Keratinocyte (primary cell): ENCODE data around the gene BRPF3. TPM values are rescaled to one million over a fixed set of nuclear protein-coding genes. Genes with fewer than 3 reads are reported as not detected.

ENCODE experiments used
- DNase-seq: peaks from one replicate; pipeline ENCODE4 v3.0.0-alpha.2; 2011; ENCODE audit warnings: low read depth, missing footprints, low spot score
- FAIRE-seq: peaks from 2 replicates; lab custom pipeline; 2011; peaks lifted over from hg19 to GRCh38; lab: Jason Lieb, UNC
- H2AFZ ChIP-seq: 2 replicates; pipeline ENCODE4 v1.6.0; 2012; ENCODE audit warnings: low read length, control low read depth, inconsistent platforms; ENCODE audit not compliant: control insufficient read depth
- H3K27ac ChIP-seq: 2 replicates; pipeline ENCODE4 v1.5.1; 2011; ENCODE audit warnings: low read length; ENCODE audit not compliant: control insufficient read depth, insufficient read depth
- H3K27me3 ChIP-seq: 3 replicates; pipeline ENCODE4 v1.6.0; 2011; ENCODE audit warnings: low read length; ENCODE audit not compliant: control insufficient read depth, insufficient read depth; ENCODE audit errors: extremely low read depth
- H3K36me3 ChIP-seq, 2 experiments: 2 replicates in 1 of 2; 3 replicates in 1 of 2; pipeline ENCODE4 v1.5.1; 2011; ENCODE audit warnings: low read length in 2 of 2, mild to moderate bottlenecking in 1 of 2; ENCODE audit not compliant: control insufficient read depth in 2 of 2, insufficient read depth in 2 of 2; ENCODE audit errors: extremely low read depth in 1 of 2
- H3K4me1 ChIP-seq: 3 replicates; pipeline ENCODE4 v1.5.1; 2011; ENCODE audit warnings: low read length; ENCODE audit not compliant: control insufficient read depth, insufficient read depth; ENCODE audit errors: extremely low read depth
- H3K4me2 ChIP-seq: 3 replicates; pipeline ENCODE4 v1.6.0; 2011; ENCODE audit warnings: low read depth, low read length; ENCODE audit not compliant: control insufficient read depth, insufficient read depth; ENCODE audit errors: extremely low read depth
- H3K4me3 ChIP-seq, 3 experiments: fragments of 200-600 bp in 1 of 3; sonication (generic) in 1 of 3; 2 replicates in 2 of 3; 3 replicates in 1 of 3; pipeline ENCODE4 v1.5.1; 2011 to 2016; ENCODE audit warnings: low read length in 3 of 3, mild to moderate bottlenecking in 3 of 3, control low read depth in 2 of 3, inconsistent platforms in 1 of 3, low read depth in 1 of 3, mixed read lengths in 1 of 3, mixed run types in 1 of 3, moderate library complexity in 1 of 3; ENCODE audit not compliant: control insufficient read depth in 2 of 3, insufficient read depth in 2 of 3; ENCODE audit errors: extremely low read depth in 1 of 3
- H3K79me2 ChIP-seq: 2 replicates; pipeline ENCODE4 v1.6.0; 2012; ENCODE audit warnings: low read length; ENCODE audit not compliant: control insufficient read depth, insufficient read depth
- H3K9ac ChIP-seq: 3 replicates; pipeline ENCODE4 v1.6.0; 2011; ENCODE audit warnings: low read length; ENCODE audit not compliant: control insufficient read depth, insufficient read depth; ENCODE audit errors: extremely low read depth
- H3K9me1 ChIP-seq: 3 replicates; pipeline ENCODE4 v1.6.0; 2011; ENCODE audit warnings: low read length; ENCODE audit not compliant: control insufficient read depth, insufficient read depth; ENCODE audit errors: extremely low read depth
- H3K9me3 ChIP-seq: 2 replicates; pipeline ENCODE4 v1.5.1; 2012; ENCODE audit warnings: low read depth, low read length; ENCODE audit not compliant: control insufficient read depth
- H4K20me1 ChIP-seq: 3 replicates; pipeline ENCODE4 v1.6.0; 2011; ENCODE audit warnings: low read length; ENCODE audit not compliant: control insufficient read depth, insufficient read depth; ENCODE audit errors: extremely low read depth
- EZH2 ChIP-seq: IDR thresholded peaks from one replicate; pipeline ENCODE4 v1.6.1; 2012; ENCODE audit warnings: inconsistent platforms, mild to moderate bottlenecking, low read length, moderate library complexity
- dilution Hi-C: fragments of 300-500 bp; cut with MboI; formaldehyde crosslinking; loops from one replicate; pipeline ENCODE4 v1.7.0; 2020; ENCODE audit warnings: low sequenced_read_pairs; ENCODE audit not compliant: extremely low pct_ligation_motif_present
- polyA plus RNA-seq, 5 experiments: library from polyadenylated mRNA; depleted of rRNA in 3 of 5; stranded (reverse) in 3 of 5; stranded (forward) in 1 of 5; unstranded in 1 of 5; fragments of >200 nt; gene quantifications; 1 replicate in 1 of 5; 2 replicates in 3 of 5; 3 replicates in 1 of 5; pipeline versions ENCODE4 v1.2.1 to v1.2.3, GENCODE V29; 2011 to 2012; ENCODE audit warnings: missing spikeins in 2 of 5, low read depth in 1 of 5, low replicate concordance in 1 of 5
- TF ChIP-seq, protein P1 (sequence below), 3 experiments: IDR thresholded peaks in 1 of 3; conservative IDR thresholded peaks in 1 of 3; optimal IDR thresholded peaks in 1 of 3; 2 replicates in 2 of 3; 3 replicates in 1 of 3; pipeline versions ENCODE3 to v1.5.1; 2011; ENCODE audit warnings: low read length in 3 of 3, mild to moderate bottlenecking in 3 of 3, moderate library complexity in 2 of 3, control low read depth in 1 of 3, inconsistent platforms in 1 of 3; ENCODE audit not compliant: insufficient read depth in 2 of 3; ENCODE audit errors: extremely low read depth in 1 of 3

Gene BRPF3
- polyA plus RNA-seq, 1 donor (not counting 4 experiments of a cell fraction or from before 2014, with no cell fraction given) = 4.8 TPM

DNA sequence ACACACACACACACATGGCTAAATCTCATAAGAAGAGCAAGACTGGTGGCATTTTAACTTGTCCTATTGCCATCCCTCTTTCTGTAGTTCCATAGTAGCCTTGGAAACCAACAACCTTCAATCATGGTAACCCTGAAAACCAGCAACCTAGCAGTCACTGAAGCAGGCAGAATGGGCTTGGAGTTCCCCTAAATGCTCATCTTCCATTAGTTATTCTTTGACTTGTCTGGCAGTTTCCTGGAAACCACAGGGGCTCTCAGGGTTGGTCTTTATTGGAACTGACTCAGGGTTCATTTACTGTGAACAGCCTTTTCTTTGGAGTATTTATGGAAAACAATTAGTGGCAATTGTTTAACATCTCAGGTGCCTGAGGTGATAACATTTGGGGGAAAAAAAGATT, 19.4 kb upstream of the BRPF3 start:
- no peak for FAIRE-seq
- dilution Hi-C loops = no loop called here
- no peak overlapping the region for H3K27ac ChIP-seq

DNA sequence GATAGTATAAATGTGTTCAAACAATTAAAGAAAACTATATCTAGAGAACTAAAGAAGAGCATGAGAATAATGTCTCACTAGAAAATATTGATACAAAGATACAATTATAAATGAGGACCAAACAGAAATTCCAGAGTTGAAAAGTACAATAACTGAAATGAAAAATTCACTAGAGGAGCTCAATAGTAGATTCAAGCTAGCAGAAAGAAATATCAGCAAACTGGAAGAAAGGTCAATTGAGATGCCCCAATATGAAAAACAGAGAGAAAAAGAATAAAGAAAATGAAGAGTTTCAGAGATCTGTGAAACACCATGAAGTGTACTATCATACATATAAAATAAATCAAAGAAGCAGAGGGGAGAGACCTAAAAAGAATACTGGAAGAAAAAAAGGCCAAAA, 18.0 kb upstream of the BRPF3 start:
- H3K4me3 ChIP-seq = no peak overlapping the region
- H3K79me2 ChIP-seq = no peaks in the 10 kb centered on the region
- DNase-seq (no peak), FAIRE-seq (no peak)
- no peaks in the 10 kb centered on the region for H3K36me3 ChIP-seq
- dilution Hi-C loops = no loop called here
- no peak overlapping the region for H3K27ac ChIP-seq
- no peaks in the 10 kb centered on the region for H3K4me1 ChIP-seq
- no peak overlapping the region for H3K9ac ChIP-seq
- H3K9me3 ChIP-seq = no peaks in the 10 kb centered on the region
- H3K9me1 ChIP-seq = no peaks in the 10 kb centered on the region
- no peaks in the 10 kb centered on the region for H4K20me1 ChIP-seq
- no peaks in the 10 kb centered on the region for H3K27me3 ChIP-seq
- no peak overlapping the region for H3K4me2 ChIP-seq
- no peak for TF ChIP-seq EZH2
- TF ChIP-seq, protein P1, sequence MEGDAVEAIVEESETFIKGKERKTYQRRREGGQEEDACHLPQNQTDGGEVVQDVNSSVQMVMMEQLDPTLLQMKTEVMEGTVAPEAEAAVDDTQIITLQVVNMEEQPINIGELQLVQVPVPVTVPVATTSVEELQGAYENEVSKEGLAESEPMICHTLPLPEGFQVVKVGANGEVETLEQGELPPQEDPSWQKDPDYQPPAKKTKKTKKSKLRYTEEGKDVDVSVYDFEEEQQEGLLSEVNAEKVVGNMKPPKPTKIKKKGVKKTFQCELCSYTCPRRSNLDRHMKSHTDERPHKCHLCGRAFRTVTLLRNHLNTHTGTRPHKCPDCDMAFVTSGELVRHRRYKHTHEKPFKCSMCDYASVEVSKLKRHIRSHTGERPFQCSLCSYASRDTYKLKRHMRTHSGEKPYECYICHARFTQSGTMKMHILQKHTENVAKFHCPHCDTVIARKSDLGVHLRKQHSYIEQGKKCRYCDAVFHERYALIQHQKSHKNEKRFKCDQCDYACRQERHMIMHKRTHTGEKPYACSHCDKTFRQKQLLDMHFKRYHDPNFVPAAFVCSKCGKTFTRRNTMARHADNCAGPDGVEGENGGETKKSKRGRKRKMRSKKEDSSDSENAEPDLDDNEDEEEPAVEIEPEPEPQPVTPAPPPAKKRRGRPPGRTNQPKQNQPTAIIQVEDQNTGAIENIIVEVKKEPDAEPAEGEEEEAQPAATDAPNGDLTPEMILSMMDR (optimal IDR thresholded peaks at IDR 0.05 in 1 of 3, IDR thresholded peaks at IDR 0.05 in 1 of 3, conservative IDR thresholded peaks at IDR 0.05 in 1 of 3; ENCODE audit: extremely low read depth in 1 of 3, insufficient read depth in 2 of 3, low read length in 3 of 3) = no peak
- no peak overlapping the region for H2AFZ ChIP-seq

More for the DNA sequence above, 19.4 kb upstream of the BRPF3 start:
- H3K9ac ChIP-seq = no peak overlapping the region
- no peak overlapping the region for H2AFZ ChIP-seq
- H3K79me2 ChIP-seq = no peaks in the 10 kb centered on the region
- H3K4me1 ChIP-seq = no peaks in the 10 kb centered on the region
- no peaks in the 10 kb centered on the region for H3K9me3 ChIP-seq
- DNase-seq = no peak
- no peak overlapping the region for H3K4me2 ChIP-seq
- no peak for TF ChIP-seq EZH2
- TF ChIP-seq, protein P1 (optimal IDR thresholded peaks at IDR 0.05 in 1 of 3, IDR thresholded peaks at IDR 0.05 in 1 of 3, conservative IDR thresholded peaks at IDR 0.05 in 1 of 3; ENCODE audit: extremely low read depth in 1 of 3, insufficient read depth in 2 of 3, low read length in 3 of 3) = no peak
- no peaks in the 10 kb centered on the region for H3K9me1 ChIP-seq
- H3K4me3 ChIP-seq = no peak overlapping the region
- no peaks in the 10 kb centered on the region for H3K36me3 ChIP-seq
- H4K20me1 ChIP-seq = no peaks in the 10 kb centered on the region
- no peaks in the 10 kb centered on the region for H3K27me3 ChIP-seq
